Caki2 (cell line): ENCODE data around the gene ZBED4. TPM values are rescaled to one million over a fixed set of nuclear protein-coding genes. Genes with fewer than 3 reads are reported as not detected.

Experiments
- DNase-seq: peaks from one replicate; pipeline ENCODE4 v3.0.0-alpha.2; 2015; ENCODE audit warnings: low read depth
- in situ Hi-C: cut with HindIII; loops from 2 replicates; pipeline ENCODE4 v1.10.0; 2016; ENCODE audit warnings: low sequenced_read_pairs, low pct_unique_long_range_greater_than_20kb, mixed read lengths
- total RNA-seq: library from RNA; depleted of rRNA; stranded (reverse); fragments of >200 nt; shearing (Covaris generic); gene quantifications from 2 replicates; pipeline ENCODE4 v1.2.3, GENCODE V29; 2014; ENCODE audit warnings: low replicate concordance; rRNA removed

Gene ZBED4
- total RNA-seq, 1 experiment from 2014 or later: 8.8 TPM

GRCh38 chr22:49936973-49937757 lies 83.5 kb downstream of the ZBED4 start:
- DNase-seq: no peak
- in situ Hi-C loops: no loop called here

DNA sequence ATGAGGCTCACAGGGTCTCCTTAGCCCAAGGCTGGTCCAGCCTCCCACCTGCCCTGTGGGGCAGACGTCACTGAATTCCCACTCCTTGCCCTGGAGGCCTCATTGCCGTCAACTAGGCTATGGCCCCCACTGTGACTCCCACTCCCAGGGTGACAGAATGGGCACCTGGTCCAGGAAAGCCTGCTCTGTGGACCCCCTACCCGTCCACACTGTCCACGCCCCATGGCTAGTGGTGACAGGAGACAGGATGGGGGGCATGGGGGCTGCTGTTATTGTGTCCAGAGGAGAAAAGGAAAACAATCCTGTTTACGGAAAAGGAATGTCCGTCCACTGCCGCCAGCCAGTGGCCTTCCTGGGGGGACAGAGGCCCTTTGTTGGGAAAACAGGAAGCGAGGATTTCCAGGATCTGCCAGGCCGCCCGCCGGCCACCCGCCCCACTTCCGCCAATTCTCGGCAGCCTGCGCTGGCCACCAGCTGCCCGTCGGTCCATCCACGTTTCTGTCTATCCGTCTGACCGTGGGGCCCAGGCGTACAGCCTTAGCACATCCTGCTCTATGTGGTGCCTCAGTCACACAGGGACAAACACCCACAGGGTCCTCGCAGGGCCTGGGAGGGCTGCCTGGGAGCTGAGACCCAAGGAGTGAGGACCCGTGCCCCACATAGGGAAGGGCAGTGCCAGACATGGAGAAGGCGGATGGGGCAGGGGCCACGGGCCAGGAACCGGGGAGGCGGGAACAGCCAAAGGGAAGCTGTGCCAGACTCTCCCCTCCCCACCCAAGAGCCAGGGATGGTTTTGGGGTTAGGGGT lies 84.3 kb downstream of the ZBED4 start:
- in situ Hi-C loops: no loop called here
- no peak for DNase-seq

DNA sequence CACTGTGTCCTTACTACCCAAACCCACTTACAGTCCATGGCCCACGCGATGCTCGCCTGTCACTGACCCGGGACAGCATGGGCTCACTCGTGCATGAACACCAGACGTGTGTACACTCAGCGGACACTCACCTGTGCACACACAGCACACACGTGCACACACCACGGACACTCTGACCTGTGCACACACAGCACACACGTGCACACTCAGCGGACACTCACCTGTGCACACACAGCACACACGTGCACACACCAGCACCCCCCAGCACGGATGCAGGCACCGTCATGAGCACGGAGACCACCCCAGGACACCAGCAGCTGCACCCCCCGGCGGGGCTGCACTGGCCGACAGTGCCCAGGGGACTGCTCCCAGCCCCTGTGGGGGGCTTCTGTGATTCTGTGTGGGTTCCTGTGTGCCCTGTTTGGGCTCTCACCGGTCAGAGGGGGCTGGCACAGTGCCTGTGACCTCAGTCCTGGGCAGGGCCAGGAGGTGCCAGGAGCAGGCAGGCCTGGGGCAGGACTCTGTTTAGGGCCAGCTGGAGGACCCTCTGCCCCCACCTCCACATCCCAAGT lies 85.0 kb downstream of the ZBED4 start:
- DNase-seq: no peak
- in situ Hi-C loops: no loop called here

Other genes starting within 250 kb of the ZBED4 start
- 23.4 and 28.1 TPM in 2 replicates for gene BRD1, start 26.0 kb upstream of the ZBED4 start, total RNA-seq
- gene ALG12, start 64.6 kb downstream of the ZBED4 start, total RNA-seq: 39.1 and 45.1 TPM in 2 replicates
- gene CRELD2, start 64.8 kb downstream of the ZBED4 start, total RNA-seq: 44.7 and 60.4 TPM in 2 replicates
- 138 and 142 TPM in 2 replicates for gene PIM3, start 106.9 kb downstream of the ZBED4 start, total RNA-seq
- not detected in 2 replicates for gene IL17REL, start 158.9 kb downstream of the ZBED4 start, total RNA-seq
- not detected in 2 replicates for gene TTLL8, start 204.5 kb downstream of the ZBED4 start, total RNA-seq
- gene MLC1, start 231.6 kb downstream of the ZBED4 start, total RNA-seq: not detected in 2 replicates
- not detected in 2 replicates for gene MOV10L1, start 236.2 kb downstream of the ZBED4 start, total RNA-seq